Pancreas (tissue), 10 donors: Measurements from ENCODE around the gene SMAD6. TPM values are rescaled to one million over a fixed set of nuclear protein-coding genes. Genes with fewer than 3 reads are reported as not detected.

Experiments
- ATAC-seq, 4 donors: fragments of 200-7000 bp; cut with Tn5 transposase; one replicate each; pipeline versions ENCODE4 v1.8.0 to v1.9.1; 2020; ENCODE audit warnings: mild to moderate bottlenecking in 4 of 4, moderate library complexity in 4 of 4
- DNase-seq, 6 donors: peaks; one replicate each; pipeline ENCODE4 v3.0.0-alpha.2; 2020
- FAIRE-seq: peaks from 2 replicates; lab custom pipeline; 2012; peaks lifted over from hg19 to GRCh38; lab: Jason Lieb, UNC
- H3K27ac ChIP-seq, 4 donors: fragments of 200-600 bp; sonication (generic); 1 replicate in 3 of 4; 2 replicates in 1 of 4; pipeline versions ENCODE4 v1.5.0 to v1.8.0; 2020
- H3K27me3 ChIP-seq, 4 donors: fragments of 200-600 bp; one replicate each; pipeline ENCODE4 v1.8.0; 2021
- H3K36me3 ChIP-seq, 3 donors: fragments of 200-600 bp; sonication (generic) in 1 of 3; one replicate each; pipeline versions ENCODE4 v1.5.0 to v1.8.0; 2020 to 2021
- H3K4me1 ChIP-seq, 3 donors: fragments of 200-600 bp; one replicate each; pipeline ENCODE4 v1.8.0; 2021
- H3K4me3 ChIP-seq, 4 donors: fragments of 200-600 bp; sonication (generic) in 2 of 4; one replicate each; pipeline versions ENCODE4 v1.5.0 to v1.8.0; 2020 to 2021
- H3K9me3 ChIP-seq, 4 donors: fragments of 200-600 bp; one replicate each; pipeline ENCODE4 v1.8.0; 2021
- WGBS, 2 donors: extraction: QIAGEN DNeasy Blood & Tissue Kit; methylation state at CpG; one replicate each; pipeline ENCODE4 v1.1.7; 2013; 5-methylcytosine and 5-hydroxymethylcytosine counted together
- intact Hi-C, 3 donors: fragments of 100-400 bp; cut with DNase I; formaldehyde crosslinking; loops; one replicate each; pipeline versions ENCODE4 v1.11.1 to v1.14.2; 2022
- polyA plus RNA-seq, 2 donors: library from polyadenylated mRNA; stranded (reverse); fragments of 200-250 nt; gene quantifications; one replicate each; pipeline ENCODE4 v1.2.3, GENCODE V29; 2013
- total RNA-seq, 6 donors: library from RNA; stranded (reverse); fragmentation: NEBNext Ultra II Directional in 4 of 6; extraction: Animal tissue kit (Norgen Biotek cat#: 25700) in 4 of 6; gene quantifications; one replicate each; pipeline versions ENCODE4 v1.2.1 to v1.2.4, GENCODE V29; 2021 to 2023
- TF ChIP-seq, protein P1 (sequence below), 4 donors: fragments of 200-600 bp; sonication (generic) in 3 of 4; IDR thresholded peaks; one replicate each; pipeline versions ENCODE4 v1.5.0 to v1.8.0; 2021; ENCODE audit warnings: antibody characterized with exemption in 4 of 4
- donor health status: healthy with polysubstance abuse.
- donor health status: DM: no; HTN: no; CAD: no; lungs with moderate emphysema.
- donor health status: DM: no; HTN: no; CAD: no.
- donor health status: control.
- donor health status: control.
- donor health status: Bipolar disorder and iron deficiency.
- donor health status: DM: yes; HTN: yes; CAD: no.
- donor health status: DM: no; HTN: no; CAD: no.
- donor health status: DM: no; HTN: no; CAD: no.
- donor health status: DM: yes; HTN: yes; CAD: no.

SMAD6 gene
- total and polyA plus RNA-seq, 8 donors: 2.6 to 13.1 (median 3.2) TPM

DNA sequence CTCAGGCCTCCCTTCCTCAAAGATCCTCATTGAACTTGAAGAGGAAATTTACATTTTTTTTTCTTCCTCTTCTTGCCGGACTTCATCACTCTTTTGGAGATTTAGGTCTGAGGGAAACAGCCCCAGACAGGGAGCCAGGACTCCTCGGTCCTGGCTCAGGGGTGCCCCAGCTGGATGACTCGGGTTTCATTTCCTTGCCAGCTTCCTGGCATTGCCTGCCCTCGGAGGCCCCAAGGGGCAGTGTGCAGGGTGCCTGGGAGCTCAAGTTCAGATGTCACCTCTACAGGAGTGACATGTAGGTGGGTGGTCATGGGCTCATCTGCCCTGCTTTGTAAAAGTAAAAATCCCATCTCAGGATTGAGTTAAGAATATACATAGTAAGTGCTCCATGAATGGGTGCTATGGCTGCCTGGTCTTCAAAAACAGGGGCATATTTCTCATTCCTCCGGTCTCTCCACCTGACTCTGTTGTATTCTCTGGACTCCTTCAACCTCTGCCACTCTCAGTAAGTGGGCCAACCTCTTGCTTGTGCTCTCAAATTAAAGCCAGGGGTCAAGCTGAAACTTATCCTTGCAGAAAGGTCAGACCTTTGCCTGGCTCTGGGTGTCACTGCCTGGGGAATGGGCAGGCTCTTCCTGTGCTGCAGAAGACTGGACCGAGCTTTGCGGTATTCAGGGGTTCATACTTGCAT is 51.8 kb downstream of the SMAD6 start:
- no peaks in the 10 kb centered on the region for H3K36me3 ChIP-seq
- no peaks in the 10 kb centered on the region for H3K27me3 ChIP-seq
- TF ChIP-seq, protein P1, sequence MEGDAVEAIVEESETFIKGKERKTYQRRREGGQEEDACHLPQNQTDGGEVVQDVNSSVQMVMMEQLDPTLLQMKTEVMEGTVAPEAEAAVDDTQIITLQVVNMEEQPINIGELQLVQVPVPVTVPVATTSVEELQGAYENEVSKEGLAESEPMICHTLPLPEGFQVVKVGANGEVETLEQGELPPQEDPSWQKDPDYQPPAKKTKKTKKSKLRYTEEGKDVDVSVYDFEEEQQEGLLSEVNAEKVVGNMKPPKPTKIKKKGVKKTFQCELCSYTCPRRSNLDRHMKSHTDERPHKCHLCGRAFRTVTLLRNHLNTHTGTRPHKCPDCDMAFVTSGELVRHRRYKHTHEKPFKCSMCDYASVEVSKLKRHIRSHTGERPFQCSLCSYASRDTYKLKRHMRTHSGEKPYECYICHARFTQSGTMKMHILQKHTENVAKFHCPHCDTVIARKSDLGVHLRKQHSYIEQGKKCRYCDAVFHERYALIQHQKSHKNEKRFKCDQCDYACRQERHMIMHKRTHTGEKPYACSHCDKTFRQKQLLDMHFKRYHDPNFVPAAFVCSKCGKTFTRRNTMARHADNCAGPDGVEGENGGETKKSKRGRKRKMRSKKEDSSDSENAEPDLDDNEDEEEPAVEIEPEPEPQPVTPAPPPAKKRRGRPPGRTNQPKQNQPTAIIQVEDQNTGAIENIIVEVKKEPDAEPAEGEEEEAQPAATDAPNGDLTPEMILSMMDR (IDR thresholded peaks at IDR 0.05): no peak
- no peak overlapping the region for H3K4me3 ChIP-seq
- 65 to 72% methylated on average over 7 of the region's 7 CpGs for WGBS, 2 donors
- no peak for FAIRE-seq
- H3K9me3 ChIP-seq: no peaks in the 10 kb centered on the region
- ATAC-seq: no peak
- peaks cover 13 to 27% (median 19%) of the 10 kb centered on the region in 3 donors for H3K4me1 ChIP-seq
- intact Hi-C loops: no loop called here
- H3K27ac ChIP-seq: no peak overlapping the region
- peak in 1 of 6 donors; percentile 23 for DNase-seq

GRCh38 chr15:66754789-66755188 is 52.8 kb downstream of the SMAD6 start:
- ATAC-seq (no peak), FAIRE-seq (no peak), DNase-seq (peak in 1 of 6 donors; percentile 2)
- H3K4me1 ChIP-seq: peaks cover 7 to 22% (median 16%) of the 10 kb centered on the region in 3 donors
- no peaks in the 10 kb centered on the region for H3K27me3 ChIP-seq
- H3K9me3 ChIP-seq: no peaks in the 10 kb centered on the region
- intact Hi-C loops: loop anchor here in 1 of 3 donors (5.0 kb wide), 1 partner anchor 42 kb away; no protein-coding TSS in a partner anchor
- H3K4me3 ChIP-seq: no peak overlapping the region
- TF ChIP-seq, protein P1 (IDR thresholded peaks at IDR 0.05): no peak
- no peak overlapping the region for H3K27ac ChIP-seq
- H3K36me3 ChIP-seq: no peaks in the 10 kb centered on the region
- WGBS, 2 donors: 84 to 88% methylated on average over 1 of the region's 1 CpG

DNA sequence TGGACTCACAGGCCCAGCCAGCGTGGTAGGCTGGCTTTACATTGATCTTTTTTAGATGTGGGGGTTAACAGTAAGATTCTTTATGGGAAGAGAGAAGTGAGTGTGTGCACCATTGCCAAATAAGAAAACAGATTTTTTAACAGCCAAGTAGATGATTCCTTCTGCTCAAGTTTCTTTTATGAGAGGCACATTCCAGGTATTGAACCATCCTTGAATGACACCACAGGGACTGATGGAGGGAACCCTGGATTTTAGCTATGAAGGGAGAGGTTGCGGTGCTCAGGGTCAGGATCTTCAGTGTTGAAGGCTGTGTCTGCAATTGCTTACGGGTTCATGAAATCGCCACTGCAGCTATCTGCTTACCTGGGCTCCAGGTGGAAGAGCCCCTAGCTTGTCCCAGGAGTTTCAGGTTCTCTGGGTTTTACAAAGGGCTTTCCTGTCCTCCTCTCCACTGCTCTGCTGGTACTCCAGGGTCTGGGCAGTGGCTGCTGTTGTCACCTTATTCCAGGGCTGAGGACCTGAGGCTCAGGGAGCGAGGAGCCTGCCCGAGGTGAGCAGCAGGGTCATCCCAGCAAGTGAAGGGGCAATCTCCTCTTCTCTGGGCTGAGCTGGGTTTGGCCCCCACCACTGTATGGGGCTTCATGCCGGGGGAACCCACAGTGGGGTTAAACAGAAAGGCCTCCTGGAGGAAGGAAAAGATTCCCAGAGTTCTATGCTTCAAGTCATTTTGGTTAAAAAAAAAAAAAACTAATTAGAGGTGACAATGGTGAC is 53.4 kb downstream of the SMAD6 start:
- 92 to 94% methylated on average over 7 of the region's 7 CpGs for WGBS, 2 donors
- intact Hi-C loops: loop anchor here in 1 of 3 donors (5.0 kb wide), 1 partner anchor 43 kb away; no protein-coding TSS in a partner anchor
- peaks cover 5 to 19% (median 14%) of the 10 kb centered on the region in 3 donors for H3K4me1 ChIP-seq
- TF ChIP-seq, protein P1 (IDR thresholded peaks at IDR 0.05): no peak
- H3K4me3 ChIP-seq: no peak overlapping the region
- no peaks in the 10 kb centered on the region for H3K27me3 ChIP-seq
- ATAC-seq: no peak
- FAIRE-seq: no peak
- H3K27ac ChIP-seq: peak overlapping the region in 1 of 4 donors; percentile 28
- no peaks in the 10 kb centered on the region for H3K9me3 ChIP-seq
- DNase-seq: peak in 1 of 6 donors; percentile 20
- no peaks in the 10 kb centered on the region for H3K36me3 ChIP-seq

DNA sequence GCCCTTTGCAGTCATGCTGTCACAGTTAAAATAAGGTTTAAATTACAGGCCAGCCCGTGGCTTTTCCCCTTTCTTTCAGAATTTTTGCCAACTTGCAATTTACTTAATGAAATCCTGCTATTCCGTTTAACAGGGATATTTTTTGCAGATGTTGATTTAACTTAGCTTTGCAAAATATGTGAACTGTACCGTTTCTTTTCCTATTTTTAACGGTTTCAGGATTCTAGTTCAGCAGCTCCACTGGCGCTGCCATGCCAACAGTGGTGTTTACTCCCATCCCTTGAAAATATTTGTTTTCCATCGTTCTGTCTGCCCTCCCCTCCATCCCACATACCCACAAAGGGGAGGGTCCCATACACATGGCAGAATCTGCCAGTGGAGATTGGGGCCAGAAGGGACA is 54.3 kb downstream of the SMAD6 start:
- H3K27ac ChIP-seq: no peak overlapping the region
- intact Hi-C loops: loop anchor here in 1 of 3 donors (5.0 kb wide), 1 partner anchor 44 kb away; no protein-coding TSS in a partner anchor
- DNase-seq (no peak), FAIRE-seq (no peak), ATAC-seq (no peak)
- H3K4me1 ChIP-seq: peaks cover 3 to 18% (median 13%) of the 10 kb centered on the region in 3 donors
- H3K9me3 ChIP-seq: no peaks in the 10 kb centered on the region
- H3K4me3 ChIP-seq: no peak overlapping the region
- H3K27me3 ChIP-seq: no peaks in the 10 kb centered on the region
- WGBS, 2 donors: 60 to 63% methylated on average over 6 of the region's 6 CpGs
- TF ChIP-seq, protein P1 (IDR thresholded peaks at IDR 0.05): no peak
- no peaks in the 10 kb centered on the region for H3K36me3 ChIP-seq
